Endometrial microvascular endothelial cells (primary cell): ENCODE data around the gene ZEB1. TPM values are rescaled to one million over a fixed set of nuclear protein-coding genes. Genes with fewer than 3 reads are reported as not detected.

Experiments used
- in situ Hi-C: cut with HindIII; loops from 2 replicates; pipeline ENCODE4 v1.10.0; 2017; ENCODE audit warnings: low sequenced_read_pairs, low pct_unique_long_range_greater_than_20kb; ENCODE audit errors: inconsistent ontology term
- total RNA-seq: library from RNA; depleted of rRNA; stranded (reverse); fragments of >200 nt; gene quantifications from one replicate; pipeline ENCODE4 v1.2.3, GENCODE V29; 2015; ENCODE audit errors: inconsistent ontology term

The ZEB1 gene
- total RNA-seq, 1 donor from 2014 or later, result 46.9 TPM

DNA sequence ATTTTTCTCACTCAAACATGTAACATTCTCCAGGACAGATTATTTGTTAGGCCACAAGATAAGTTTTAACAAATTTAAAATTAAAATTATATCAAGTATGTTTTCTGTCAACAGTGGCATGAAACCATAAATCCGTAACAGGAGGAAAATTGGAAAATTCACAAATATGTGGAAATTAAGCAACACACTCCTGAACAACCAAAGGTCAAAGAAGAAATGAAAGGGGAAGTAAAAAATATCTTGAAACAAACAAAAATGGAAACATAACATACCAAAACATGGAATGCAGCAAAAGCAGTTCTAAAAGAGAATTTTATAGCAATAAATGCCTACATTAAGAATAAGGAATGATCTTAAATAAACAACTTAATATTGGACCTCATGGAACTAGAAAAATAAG, 147.3 kb downstream of the ZEB1 start:
- in situ Hi-C loops, result no loop called here

DNA sequence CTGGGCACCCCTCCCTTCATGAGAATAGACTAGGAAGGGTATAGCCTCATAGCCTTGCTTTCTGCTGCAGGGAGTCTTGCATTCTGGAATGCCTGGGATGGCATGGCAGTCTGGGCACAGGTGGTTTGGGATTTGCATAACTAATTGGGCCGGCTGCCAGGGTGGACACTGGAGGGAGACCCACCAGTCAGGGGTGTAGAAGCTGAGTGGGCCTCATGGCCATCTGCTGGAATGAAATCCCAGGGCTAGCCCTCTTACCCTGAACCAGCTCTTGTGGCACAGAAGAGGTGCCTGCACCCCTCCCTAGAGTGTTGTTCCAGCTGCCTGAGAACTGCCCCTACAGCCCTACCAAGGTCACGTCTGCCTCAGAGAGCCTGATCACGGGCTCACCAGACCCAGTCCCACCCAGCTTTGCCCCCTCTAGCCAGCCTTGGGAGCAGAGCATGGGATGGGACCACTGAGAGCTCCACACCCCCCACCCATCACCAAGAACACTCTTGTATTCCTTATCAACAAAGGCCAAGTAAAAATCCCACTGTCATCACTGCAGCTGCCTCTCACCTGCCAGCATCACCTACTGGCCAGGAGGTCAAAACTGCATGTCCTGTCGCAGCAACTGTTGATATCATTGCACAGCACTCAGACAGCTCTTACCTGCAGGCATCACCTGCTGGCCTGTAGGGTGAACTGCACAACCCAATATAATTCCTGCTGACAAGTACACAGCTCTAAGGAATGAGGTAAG, 148.9 kb downstream of the ZEB1 start:
- in situ Hi-C loops, result no loop called here

DNA sequence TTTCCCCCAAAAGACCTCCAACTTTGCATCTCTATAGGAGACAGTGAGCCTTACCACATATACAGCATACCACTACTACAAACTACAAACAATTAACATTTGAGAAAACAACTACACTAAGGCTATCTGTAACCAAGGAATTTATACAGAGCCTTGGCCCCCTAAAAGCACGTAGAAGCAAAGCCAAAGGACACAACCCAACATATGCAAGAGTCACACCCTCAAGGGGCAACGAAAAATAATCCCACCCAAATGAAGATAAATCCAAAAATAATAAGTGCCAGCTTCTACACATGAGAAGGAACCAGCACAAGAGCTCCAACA, 149.5 kb downstream of the ZEB1 start:
- in situ Hi-C loops, result no loop called here

DNA sequence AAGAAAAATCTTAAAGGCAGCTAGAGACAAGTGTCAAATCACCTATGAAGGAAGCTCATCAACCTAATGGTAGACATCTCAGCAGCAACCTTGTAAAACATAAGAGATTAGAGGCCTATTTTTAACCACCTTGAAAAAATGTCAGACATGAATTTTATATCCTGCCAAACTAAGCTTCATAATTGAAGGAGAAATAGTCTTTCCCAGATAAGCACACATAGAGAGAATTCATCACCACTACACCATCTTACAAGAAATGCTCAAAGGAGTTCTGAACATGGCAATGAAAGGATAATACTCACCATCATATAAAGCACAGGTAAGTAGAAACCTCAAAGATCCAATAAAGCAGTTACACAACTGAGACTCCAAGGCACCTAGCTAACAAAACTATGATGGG, 156.5 kb downstream of the ZEB1 start:
- in situ Hi-C loops, result no loop called here

DNA sequence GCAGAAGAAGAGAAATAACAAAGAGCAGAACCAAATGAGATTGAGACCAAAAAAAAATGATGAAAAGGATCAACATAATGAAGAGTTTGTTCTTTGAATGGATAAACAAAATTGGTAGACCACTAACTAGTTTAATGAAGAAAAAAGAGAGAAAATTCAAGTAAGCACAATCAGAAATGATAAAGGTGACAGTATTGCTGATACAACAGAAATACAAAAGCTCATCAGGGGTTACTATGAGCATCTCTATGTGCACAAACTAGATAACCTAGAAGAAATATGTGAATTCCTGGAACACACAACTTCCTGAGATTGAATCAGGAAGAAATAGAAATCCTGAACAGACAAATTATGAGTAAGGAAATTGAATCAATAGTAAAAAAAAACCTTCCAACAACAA, 157.1 kb downstream of the ZEB1 start:
- in situ Hi-C loops, result no loop called here

DNA sequence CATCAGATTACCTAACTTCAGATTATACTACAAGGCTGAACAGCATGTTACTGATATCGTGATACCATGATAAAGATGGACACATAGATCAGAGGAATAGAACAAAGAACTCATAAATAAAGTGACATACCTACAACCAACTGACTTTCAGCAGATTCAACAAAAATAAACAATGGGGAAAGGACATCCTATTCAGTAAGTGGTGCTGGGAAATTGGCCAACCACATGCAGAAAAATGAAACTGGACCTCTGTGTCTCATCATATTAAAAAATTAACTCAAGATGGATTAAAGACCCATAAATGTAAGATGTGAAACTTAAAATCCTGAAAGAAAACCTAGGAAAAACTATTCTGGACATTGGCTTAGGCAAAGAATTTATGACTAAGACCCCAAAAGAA, 158.6 kb downstream of the ZEB1 start:
- in situ Hi-C loops, result no loop called here

DNA sequence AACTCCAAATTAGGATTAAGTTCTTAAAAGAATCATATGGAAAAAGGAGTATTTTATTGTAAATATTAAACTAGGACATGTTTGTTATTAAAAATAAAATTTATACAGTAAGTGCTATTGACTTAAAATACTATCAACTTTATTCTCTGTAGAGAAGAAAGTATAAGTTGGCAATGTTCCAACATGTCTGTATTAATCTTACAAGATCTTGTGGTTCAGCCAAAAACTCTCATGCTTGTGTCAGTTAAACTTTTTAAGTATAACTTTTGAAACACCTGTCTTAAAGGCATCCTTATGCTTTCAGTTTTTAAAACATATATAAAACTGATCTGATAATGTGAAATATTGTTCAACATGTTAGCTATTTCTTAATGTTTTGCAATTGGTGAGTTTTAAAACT, 160.7 kb downstream of the ZEB1 start:
- in situ Hi-C loops, result no loop called here

DNA sequence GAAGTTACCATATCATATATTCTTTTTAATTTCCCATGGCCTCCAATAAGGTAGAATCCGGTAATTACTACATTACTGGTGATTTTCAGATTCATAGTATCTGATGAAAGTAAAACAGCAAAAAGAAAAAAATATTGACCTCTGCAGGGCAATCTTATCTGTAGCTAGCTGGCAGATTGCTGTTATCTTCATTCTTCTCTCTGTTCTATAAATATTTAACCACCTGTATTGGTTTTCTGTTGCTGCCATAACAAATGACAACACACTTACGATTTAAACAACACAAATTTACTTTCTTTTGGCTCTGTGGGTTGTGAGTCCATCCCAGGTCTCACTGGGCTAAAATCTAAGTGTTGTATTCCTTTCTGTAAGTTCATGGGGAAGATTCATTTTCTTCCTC, 164.5 kb downstream of the ZEB1 start:
- in situ Hi-C loops, result no loop called here

DNA sequence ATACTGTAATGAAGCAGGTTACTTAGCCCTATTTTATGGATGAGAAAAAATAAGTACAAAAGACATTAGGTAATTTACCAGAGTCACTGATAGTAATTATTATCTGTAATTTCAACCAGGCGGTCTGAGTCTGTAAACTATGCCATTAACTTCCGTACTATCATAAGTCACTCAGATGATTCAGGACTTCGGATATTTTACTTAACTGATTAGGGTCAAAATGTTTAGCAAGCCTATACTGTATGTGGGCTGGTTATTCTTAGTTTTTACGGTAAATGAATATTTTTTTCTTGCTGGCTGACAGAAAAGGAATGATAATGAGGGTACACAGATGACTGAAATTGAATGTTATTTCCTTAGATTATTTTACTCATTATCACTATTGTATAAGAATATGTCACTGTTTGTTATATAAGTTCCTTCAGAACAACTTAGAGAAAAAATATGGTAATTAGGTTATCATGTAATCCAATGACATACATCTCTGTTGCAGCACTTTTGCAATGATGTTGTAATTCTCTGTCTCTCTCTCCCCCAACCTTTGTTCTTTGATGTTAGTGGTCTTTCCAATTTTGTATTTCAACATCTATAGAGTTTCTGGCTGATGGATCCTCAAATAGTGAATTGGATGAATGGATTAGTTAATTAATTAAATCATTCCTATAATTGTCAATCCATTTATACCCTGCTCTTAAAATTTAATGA, 165.6 kb downstream of the ZEB1 start:
- in situ Hi-C loops, result no loop called here

DNA sequence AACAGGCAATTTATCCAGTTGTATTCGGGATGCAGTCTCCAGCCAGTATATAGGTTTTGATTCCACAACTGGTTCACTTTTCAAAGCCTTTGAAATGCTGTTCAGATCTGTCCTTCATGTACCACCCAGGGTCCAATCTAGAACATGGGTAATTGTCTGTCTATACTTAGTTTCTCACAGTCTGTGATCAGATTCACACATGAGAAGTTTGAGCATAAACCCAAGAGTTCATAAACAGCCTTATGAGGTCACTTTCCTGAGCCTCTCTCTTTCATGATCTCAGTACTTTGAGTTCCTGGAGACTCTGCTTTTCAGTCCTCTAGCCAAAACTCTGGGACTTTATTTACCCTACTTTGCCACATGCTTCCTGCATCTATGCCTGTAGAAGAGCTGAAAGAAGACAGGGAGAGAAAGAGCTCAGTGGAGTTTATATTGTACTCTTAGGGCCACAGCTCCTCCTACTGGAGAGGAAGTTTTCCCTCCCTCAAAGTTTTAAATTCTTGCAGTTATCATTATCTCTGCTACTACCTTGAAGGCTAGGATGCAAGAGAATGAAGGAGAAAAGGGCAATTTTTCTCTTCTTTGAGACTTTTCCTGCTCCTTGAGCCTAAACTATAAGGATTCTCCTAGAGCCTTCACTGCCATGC, 172.0 kb downstream of the ZEB1 start:
- in situ Hi-C loops, result no loop called here

DNA sequence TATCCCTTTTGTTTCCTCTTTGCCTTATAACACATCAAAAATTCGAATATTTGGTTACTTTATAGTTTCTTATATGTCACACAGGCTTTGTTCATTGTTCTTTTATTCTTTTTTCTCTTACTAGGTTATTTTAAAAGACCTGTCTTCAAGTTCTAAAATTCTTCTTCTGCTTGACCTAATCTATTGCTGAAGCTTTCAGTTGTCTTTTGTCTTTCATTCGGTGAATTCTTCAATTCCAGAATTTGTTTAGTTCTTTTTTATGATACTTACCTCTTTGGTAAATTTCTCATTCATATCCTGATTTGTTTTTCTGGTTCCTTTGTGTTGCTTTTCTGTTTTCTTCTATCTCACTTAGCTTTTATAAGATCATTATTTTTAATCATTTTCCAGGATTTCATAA, 188.4 kb downstream of the ZEB1 start:
- in situ Hi-C loops, result no loop called here

DNA sequence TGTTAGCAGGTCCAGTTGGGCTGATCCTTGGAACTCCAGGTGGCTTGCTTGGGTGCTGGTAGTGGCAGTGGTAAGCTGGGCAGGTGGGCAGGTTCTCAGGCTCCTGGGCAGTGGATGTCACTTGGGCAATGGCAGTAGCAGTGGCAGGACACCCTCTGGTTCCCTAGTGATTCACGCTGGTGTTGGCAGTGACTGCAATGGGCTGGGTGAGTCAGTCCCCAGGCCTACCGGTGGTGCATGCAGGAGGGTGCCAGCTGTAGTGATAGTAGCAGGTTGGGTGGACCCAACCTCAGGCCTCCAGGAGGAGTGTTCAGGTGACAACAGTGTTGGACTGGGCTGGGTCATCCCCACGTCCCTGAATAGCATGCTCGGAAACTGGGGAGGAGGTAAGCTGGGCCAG, 189.2 kb downstream of the ZEB1 start:
- in situ Hi-C loops, result no loop called here

DNA sequence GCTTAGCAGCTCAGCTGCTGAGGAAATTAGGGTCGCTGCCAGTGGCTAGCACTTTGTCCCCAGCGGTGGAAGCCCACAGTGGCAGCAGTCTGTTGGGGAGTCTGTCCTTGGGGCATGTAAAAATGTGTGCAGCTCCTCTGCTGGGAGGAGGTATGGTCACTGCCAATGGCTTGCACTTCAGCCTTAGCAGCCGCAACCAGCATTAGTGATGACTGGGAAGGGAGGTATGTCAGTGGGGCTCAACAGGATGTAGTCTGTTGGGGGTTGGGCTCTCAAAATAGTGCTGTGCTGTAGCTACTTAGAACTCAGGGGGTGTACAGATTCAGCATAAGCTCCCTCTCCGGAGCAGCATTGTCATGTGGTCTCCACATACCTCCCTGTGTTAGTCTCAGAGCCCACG, 189.9 kb downstream of the ZEB1 start:
- in situ Hi-C loops, result no loop called here

DNA sequence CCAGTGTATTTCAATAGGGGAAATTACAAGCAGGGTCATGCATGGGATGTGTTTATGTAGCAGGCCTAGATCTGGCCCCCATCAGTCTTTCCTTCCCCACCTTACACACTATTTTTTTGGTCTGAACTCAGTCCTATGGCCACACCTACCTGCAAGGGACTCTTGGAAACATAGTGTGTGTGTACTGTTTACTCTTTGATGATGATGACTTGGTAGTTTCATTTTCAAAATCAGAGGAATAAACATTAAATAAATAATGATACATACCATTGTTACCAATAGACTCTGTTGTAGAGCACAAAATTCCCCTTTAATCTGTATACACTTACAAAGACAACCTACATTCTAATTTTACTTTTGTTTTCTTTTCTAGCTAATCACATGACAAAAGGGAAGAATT, 191.0 kb downstream of the ZEB1 start:
- in situ Hi-C loops, result no loop called here

DNA sequence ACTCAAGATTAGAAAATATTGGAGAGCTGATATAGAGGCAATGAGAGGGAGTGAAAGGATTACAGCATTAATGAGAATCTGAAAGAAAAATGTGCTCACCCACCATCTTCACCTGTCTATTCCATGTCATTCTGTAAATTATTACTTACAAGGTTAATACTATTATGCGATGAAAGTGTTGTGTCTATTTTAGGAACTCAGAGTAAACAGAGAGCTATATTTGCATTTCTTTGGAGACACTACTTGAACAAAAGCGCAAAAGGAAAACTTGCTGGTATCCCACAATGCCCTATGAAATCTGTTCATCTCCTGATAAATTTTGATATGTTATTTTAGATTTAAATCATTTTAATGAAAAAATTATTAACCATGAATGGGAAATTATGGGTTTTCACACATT, 196.1 kb downstream of the ZEB1 start:
- in situ Hi-C loops, result no loop called here

DNA sequence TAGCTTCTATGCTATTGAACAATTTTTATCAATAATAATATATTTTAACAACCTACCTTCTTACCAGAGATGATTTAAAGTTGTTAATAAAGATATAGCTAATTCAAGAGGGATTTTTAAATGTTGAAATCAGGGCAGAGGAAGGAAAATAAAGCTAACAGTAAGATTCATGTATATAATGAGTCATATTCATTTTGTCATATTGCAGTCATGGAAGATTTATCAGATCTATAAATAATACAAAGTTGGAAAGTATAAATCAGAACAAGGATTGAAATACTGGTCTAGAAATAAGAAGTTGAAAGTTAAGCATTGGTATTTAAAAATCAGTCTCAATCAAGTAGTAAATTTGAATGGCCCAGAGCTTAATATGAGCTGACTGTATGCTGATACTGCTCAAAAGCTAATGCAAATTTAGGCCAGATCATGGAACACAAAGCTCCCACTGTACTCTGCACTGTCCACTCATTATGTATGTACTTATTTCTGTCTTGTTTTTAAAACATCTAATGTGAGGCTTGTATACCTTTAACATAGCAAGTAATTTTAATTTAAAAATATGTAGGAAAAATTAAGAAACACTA, 196.9 kb downstream of the ZEB1 start:
- in situ Hi-C loops, result no loop called here

DNA sequence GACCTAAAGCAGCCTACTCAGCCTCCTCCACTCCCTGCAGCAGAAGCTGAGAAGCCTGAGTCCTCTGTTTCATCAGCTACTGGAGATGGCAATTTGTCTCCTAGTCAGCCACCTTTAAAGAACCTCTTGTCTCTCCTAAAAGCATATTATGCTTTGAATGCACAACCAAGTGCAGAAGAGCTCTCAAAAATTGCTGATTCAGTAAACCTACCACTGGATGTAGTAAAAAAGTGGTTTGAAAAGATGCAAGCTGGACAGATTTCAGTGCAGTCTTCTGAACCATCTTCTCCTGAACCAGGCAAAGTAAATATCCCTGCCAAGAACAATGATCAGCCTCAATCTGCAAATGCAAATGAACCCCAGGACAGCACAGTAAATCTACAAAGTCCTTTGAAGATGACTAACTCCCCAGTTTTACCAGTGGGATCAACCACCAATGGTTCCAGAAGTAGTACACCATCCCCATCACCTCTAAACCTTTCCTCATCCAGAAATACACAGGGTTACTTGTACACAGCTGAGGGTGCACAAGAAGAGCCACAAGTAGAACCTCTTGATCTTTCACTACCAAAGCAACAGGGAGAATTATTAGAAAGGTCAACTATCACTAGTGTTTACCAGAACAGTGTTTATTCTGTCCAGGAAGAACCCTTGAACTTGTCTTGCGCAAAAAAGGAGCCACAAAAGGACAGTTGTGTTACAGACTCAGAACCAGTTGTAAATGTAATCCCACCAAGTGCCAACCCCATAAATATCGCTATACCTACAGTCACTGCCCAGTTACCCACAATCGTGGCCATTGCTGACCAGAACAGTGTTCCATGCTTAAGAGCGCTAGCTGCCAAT, 202.2 kb downstream of the ZEB1 start:
- in situ Hi-C loops, result no loop called here

DNA sequence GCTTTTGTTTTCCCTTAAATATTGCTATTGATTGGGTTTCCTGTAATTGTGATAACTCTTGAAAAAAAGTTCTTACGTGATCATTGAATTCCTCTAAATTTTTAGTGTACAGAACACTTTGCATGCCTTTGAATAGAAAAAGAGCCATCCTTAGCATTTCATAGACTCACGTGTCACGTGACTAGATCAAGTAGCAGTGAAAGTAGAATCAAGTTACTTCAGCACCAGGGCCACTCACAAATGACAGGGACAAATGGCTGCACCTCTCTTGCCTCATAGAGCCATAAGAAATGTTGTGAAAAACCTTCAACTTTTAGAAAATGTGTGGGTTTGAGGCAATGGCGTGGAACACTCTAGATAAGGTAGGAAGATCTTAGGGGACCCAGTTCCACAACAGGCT, 203.8 kb downstream of the ZEB1 start:
- in situ Hi-C loops, result no loop called here

DNA sequence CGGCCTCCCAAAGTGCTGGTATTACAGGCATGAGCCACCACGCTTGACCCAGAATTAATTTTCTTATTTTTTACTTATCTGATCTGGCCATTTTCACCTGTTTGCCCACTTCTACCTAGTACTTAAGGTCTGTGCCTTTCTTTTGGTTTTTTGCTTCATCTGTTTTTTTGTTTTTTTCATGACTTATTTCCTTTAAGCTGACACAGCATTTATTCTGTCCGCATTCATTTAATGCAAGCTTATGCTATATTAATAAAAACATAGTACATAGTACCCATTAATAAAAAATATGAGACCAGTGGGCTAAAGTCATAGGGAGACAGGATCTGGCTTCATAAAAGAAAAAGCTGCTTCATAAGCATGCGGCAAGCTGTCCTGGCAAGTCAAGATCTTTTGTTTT, 205.4 kb downstream of the ZEB1 start:
- in situ Hi-C loops, result no loop called here
